HepG2 (cell line): ENCODE data around the gene UGT1A7. TPM values are rescaled to one million over a fixed set of nuclear protein-coding genes. Genes with fewer than 3 reads are reported as not detected.
A peak's percentile ranks its signal among the peaks of the same experiment; 100 is the strongest.

Source experiments
- ADNP ChIP-seq: sonication (generic); formaldehyde crosslinking; IDR thresholded peaks from 2 replicates; pipeline ENCODE4 v1.4.0; 2020; ENCODE audit warnings: missing genetic modification reagents
- DNMT3B ChIP-seq: conservative IDR thresholded peaks from 2 replicates; pipeline ENCODE4 v1.6.1; 2016; ENCODE audit warnings: missing biosample characterization, control low read depth
- ELF1 ChIP-seq: sonication (generic); formaldehyde crosslinking; IDR thresholded peaks from 2 replicates; pipeline ENCODE4 v1.4.0; 2020; ENCODE audit warnings: missing genetic modification reagents
- FOXP4 ChIP-seq: sonication (generic); formaldehyde crosslinking; IDR thresholded peaks from 2 replicates; pipeline ENCODE4 v1.4.0; 2020; ENCODE audit warnings: missing genetic modification reagents
- MTERF4 ChIP-seq: sonication (generic); formaldehyde crosslinking; IDR thresholded peaks from 2 replicates; pipeline ENCODE4 v1.8.0; 2023; ENCODE audit warnings: mild to moderate bottlenecking, missing genetic modification reagents
- MYNN ChIP-seq: sonication (generic); formaldehyde crosslinking; IDR thresholded peaks from 2 replicates; pipeline ENCODE4 v1.4.0; 2020; ENCODE audit warnings: mild to moderate bottlenecking, low read depth, missing genetic modification reagents
- NFYB ChIP-seq: sonication (generic); formaldehyde crosslinking; IDR thresholded peaks from 2 replicates; pipeline ENCODE4 v1.4.0; 2020; ENCODE audit warnings: missing genetic modification reagents
- PAXIP1 ChIP-seq: sonication (generic); formaldehyde crosslinking; conservative IDR thresholded peaks from 2 replicates; pipeline ENCODE4 v1.4.0; 2020; ENCODE audit warnings: mild to moderate bottlenecking, missing genetic modification reagents, moderate library complexity
- POLR2A ChIP-seq, 2 experiments: IDR thresholded peaks; 2 replicates each; pipeline ENCODE4 v1.6.1; 2011; ENCODE audit warnings: low read depth in 2 of 2, low read length in 2 of 2, mild to moderate bottlenecking in 1 of 2, moderate library complexity in 1 of 2; ENCODE audit not compliant: insufficient read depth in 1 of 2
- PRDM4 ChIP-seq: sonication (generic); formaldehyde crosslinking; IDR thresholded peaks from 2 replicates; pipeline ENCODE4 v1.9.0; 2021; ENCODE audit warnings: missing genetic modification reagents, borderline replicate concordance
- RARA ChIP-seq: IDR thresholded peaks from 2 replicates; pipeline ENCODE4 v1.6.1; 2016; ENCODE audit warnings: missing genetic modification reagents, missing compliant biosample characterization
- RFXANK ChIP-seq: IDR thresholded peaks from 2 replicates; pipeline ENCODE4 v1.6.1; 2016
- ZBTB8A ChIP-seq: sonication (generic); formaldehyde crosslinking; IDR thresholded peaks from 2 replicates; pipeline ENCODE4 v1.4.0; 2020; ENCODE audit warnings: mild to moderate bottlenecking, low read depth, missing genetic modification reagents, borderline replicate concordance
- ZEB1 ChIP-seq: IDR thresholded peaks from 2 replicates; pipeline ENCODE4 v1.6.1; 2012; ENCODE audit warnings: mild to moderate bottlenecking, low read depth, inconsistent platforms; ENCODE audit not compliant: insufficient replicate concordance
- ZFP91 ChIP-seq: sonication (generic); formaldehyde crosslinking; IDR thresholded peaks from 2 replicates; pipeline ENCODE4 v1.9.0; 2022; ENCODE audit warnings: missing genetic modification reagents, mild to moderate bottlenecking, borderline replicate concordance
- ZNF432 ChIP-seq: sonication (generic); formaldehyde crosslinking; IDR thresholded peaks from 2 replicates; pipeline ENCODE4 v1.5.0; 2020; ENCODE audit warnings: missing genetic modification reagents, mild to moderate bottlenecking, borderline replicate concordance
- ZNF580 ChIP-seq: IDR thresholded peaks from 2 replicates; pipeline ENCODE4 v1.6.1; 2016; ENCODE audit warnings: low read depth, borderline replicate concordance
- ZNF607 ChIP-seq: sonication (generic); formaldehyde crosslinking; IDR thresholded peaks from 2 replicates; pipeline ENCODE4 v1.5.1; 2020; ENCODE audit warnings: missing genetic modification reagents, mild to moderate bottlenecking, borderline replicate concordance
- polyA plus RNA-seq, 8 experiments: library from polyadenylated mRNA; depleted of rRNA in 3 of 8; stranded (reverse) in 7 of 8; unstranded in 1 of 8; fragments of >200 nt; fragmentation: Illumina TruSeq in 4 of 8; extraction: Trizol in 4 of 8; gene quantifications; 2 replicates each; pipeline versions ENCODE4 v1.2.1 to v1.2.3, GENCODE V29; 2011 to 2016; ENCODE audit warnings: low read depth in 4 of 8, missing spikeins in 1 of 8, mixed read lengths in 1 of 8; ENCODE audit not compliant: insufficient read depth in 1 of 8
- total RNA-seq, 5 experiments: library from RNA; depleted of rRNA; stranded (reverse); fragments of >200 nt; fragmentation: Illumina TruSeq; extraction: Trizol; gene quantifications; 2 replicates each; pipeline ENCODE4 v1.2.3, GENCODE V29; 2016; ENCODE audit warnings: low read depth in 1 of 5

Gene UGT1A7
- total and polyA plus RNA-seq, 2 of the 13 experiments (the other 11 are each of a cell fraction or from before 2014, with no cell fraction given) = not detected

GRCh38 chr2:233745073-233745755 is 63.5 kb downstream of the UGT1A7 start (continued):
- peak; percentile 93 for TF ChIP-seq FOXP4 (CRISPR knock-in tag)
- TF ChIP-seq RARA (CRISPR knock-in tag) = peak; percentile 100
- no peak for TF ChIP-seq POLR2A (IDR thresholded peaks at IDR 0.05; ENCODE audit: insufficient read depth in 1 of 2, low read depth in 2 of 2, low read length in 2 of 2)
- TF ChIP-seq MYNN (CRISPR knock-in tag) = no peak
- TF ChIP-seq NFYB (CRISPR knock-in tag) = peak; percentile 46; the same call in 1 of the 2 replicates
- TF ChIP-seq ELF1 (CRISPR knock-in tag) = peak; percentile 50
- peak; percentile 91; the same call in 1 of the 2 replicates for TF ChIP-seq DNMT3B
- TF ChIP-seq ZNF432 (CRISPR knock-in tag) = no peak
- TF ChIP-seq ADNP (CRISPR knock-in tag) = no peak
- TF ChIP-seq PAXIP1 (CRISPR knock-in tag) = peak; percentile 99
- TF ChIP-seq ZNF607 (CRISPR knock-in tag) = peak; percentile 81; the same call in 1 of the 2 replicates
- peak; percentile 24; the same call in 1 of the 2 replicates for TF ChIP-seq MTERF4 (CRISPR knock-in tag)
- no peak for TF ChIP-seq PRDM4 (CRISPR knock-in tag)
- 0 out of 2 replicates have a peak, but pooled peaks have one; percentile 53 for TF ChIP-seq RFXANK (CRISPR knock-in tag)
- TF ChIP-seq ZNF580 (CRISPR knock-in tag) = peak; percentile 57; the same call in 1 of the 2 replicates
- TF ChIP-seq ZEB1 = peak; percentile 77
- TF ChIP-seq ZBTB8A (CRISPR knock-in tag) = no peak
- no peak for TF ChIP-seq ZFP91
